Stimulated activated CD8-positive, alpha-beta memory T cell treated with anti-CD3 and anti-CD28 coated beads, Interleukin-12 subunit alpha, Interleukin-12 subunit beta, amount 100 ng/mL, for 24 hours (primary cell): ENCODE results near the gene AUNIP.

Experiments used
- DNase-seq: peaks from one replicate; pipeline ENCODE4 v3.0.0-alpha.2; 2020; ENCODE audit errors: extremely low read depth

AUNIP gene, protein sequence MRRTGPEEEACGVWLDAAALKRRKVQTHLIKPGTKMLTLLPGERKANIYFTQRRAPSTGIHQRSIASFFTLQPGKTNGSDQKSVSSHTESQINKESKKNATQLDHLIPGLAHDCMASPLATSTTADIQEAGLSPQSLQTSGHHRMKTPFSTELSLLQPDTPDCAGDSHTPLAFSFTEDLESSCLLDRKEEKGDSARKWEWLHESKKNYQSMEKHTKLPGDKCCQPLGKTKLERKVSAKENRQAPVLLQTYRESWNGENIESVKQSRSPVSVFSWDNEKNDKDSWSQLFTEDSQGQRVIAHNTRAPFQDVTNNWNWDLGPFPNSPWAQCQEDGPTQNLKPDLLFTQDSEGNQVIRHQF

DNA sequence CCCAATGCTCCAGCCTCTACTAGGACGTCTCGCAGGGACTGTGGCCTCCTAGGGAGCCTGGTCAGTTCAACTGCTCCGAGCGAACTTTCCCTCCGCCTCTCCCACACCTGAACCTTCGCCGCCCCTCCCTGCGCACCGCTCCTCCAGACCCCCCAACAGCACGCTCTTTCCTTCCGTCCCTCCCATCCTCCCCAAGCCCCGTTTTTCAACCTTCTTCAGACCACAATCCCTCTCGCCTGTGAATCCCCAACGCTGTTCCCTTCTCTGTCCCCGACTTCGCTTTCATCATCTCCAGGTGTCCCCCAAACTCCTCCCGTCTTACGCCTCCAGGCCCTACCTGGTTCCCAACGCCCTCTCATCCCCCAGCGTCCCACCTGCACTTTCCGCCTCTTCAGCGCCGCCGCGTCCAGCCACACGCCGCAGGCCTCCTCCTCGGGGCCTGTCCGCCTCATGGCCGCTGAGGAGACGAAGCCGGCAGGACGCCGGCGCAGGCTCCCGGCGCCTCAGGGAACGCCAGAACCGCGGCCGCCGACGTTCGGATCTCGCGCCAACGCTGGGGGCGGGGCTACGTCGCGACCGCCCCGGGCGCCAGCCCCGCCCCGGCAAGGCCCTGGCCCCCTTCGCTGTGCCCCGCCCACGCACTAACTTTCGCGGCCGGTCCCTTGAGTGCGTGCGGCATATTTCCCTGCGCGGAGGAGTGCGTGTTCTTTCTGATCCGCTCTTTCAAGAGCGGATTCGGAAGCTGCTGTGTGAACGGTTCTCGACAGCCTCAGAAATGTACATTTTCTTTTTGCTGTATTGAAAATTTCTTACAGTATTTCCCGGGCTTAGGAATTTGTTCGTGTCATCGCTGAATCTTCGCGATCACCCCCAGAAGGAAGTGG lies at the start of gene AUNIP:
AUNIP (minus strand) TSS at position 552 of the 884 bp plus-strand sequence; CDS start at position 452, 100 bp downstream.
- peak; percentile 82 for DNase-seq

DNA sequence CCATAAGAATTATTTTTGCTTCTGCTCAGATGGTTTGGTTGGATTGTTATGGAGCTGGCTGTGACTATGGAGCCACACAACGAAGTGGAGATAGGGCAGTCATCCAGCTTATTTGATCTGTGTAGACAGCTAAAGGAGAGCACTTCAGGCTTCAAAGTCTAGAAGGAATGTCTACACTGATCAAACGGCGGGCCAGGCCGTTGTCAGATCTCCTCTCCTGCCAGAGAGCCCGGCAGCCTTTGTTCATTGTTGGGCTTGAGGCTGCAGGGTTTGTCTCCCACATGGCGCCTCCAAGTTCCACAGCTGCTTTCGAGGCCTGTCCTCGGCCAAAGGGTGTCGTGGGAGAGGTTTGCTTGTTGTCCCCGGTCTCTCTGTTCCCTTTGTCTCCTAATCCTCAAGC lies 49.8 kb upstream of the AUNIP start:
- DNase-seq: no peak

DNA sequence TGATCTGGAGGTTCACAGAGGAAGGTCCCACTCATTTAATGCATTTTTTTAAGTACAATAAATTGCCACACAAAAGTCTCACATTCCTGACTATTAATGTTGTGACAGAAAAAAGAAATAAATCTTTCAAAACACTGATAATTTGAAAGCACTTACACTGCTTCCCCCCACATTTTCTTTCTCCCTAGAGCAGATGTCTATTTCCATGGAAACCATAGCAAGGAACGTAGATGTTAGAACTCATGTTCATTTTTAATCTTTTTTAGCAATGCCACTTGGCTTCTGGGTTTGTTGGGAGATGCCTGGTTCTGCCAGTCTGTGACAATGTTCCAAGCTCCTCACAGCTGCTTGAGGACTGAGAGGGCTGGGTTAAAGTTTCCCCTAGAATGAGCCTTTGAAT lies 48.9 kb upstream of the AUNIP start:
- DNase-seq: no peak

DNA sequence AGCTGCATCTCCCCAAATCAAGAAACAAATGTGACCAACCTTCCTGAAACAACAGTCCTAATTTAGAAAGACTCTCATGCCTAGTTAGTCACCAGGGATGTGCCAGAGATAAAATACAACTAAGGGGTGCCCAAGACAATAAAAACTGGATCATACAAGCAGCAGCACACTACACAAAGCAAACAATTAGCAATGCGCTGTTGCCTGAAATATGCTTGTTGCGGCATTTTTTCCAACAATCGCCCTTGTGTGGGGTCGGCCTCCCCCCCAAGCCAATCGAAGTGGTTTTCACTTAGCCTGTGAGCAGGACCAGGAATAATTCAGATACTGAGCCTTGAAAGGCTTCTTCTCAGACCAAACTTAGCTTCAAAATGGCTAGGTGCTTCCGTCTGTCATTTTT lies 48.3 kb upstream of the AUNIP start:
- no peak for DNase-seq

DNA sequence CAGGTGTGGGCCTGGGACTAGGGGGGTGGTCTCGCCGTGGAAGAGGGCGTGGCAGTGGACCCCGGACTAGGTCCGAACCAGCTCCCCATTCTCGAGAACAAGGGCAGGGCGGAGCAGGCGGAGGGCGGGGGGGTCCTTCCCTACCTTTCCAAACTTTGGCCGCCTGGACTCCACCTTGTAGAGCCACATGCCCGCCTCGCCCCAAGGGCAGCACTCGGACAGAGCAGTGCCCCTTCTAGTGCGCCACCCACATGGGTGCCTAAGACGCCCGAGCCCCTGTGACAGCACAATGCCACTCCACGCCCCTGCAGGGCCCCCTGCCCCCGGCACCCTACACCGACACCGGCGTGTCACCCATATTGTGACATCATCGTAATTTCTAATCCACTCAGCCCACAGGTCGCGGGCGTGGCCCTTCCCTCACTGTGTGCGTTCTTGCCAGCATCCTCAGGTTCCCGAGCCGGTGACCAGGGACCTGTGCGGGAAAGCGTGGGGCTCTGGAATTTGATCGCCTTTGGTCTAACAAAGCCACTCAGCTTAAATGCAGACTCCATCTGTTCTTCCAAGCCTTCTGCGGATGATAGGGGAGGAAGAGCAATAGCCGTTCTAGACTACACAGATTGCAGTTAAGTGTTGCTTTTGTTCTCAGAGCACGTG lies 47.5 kb upstream of the AUNIP start:
- no peak for DNase-seq

DNA sequence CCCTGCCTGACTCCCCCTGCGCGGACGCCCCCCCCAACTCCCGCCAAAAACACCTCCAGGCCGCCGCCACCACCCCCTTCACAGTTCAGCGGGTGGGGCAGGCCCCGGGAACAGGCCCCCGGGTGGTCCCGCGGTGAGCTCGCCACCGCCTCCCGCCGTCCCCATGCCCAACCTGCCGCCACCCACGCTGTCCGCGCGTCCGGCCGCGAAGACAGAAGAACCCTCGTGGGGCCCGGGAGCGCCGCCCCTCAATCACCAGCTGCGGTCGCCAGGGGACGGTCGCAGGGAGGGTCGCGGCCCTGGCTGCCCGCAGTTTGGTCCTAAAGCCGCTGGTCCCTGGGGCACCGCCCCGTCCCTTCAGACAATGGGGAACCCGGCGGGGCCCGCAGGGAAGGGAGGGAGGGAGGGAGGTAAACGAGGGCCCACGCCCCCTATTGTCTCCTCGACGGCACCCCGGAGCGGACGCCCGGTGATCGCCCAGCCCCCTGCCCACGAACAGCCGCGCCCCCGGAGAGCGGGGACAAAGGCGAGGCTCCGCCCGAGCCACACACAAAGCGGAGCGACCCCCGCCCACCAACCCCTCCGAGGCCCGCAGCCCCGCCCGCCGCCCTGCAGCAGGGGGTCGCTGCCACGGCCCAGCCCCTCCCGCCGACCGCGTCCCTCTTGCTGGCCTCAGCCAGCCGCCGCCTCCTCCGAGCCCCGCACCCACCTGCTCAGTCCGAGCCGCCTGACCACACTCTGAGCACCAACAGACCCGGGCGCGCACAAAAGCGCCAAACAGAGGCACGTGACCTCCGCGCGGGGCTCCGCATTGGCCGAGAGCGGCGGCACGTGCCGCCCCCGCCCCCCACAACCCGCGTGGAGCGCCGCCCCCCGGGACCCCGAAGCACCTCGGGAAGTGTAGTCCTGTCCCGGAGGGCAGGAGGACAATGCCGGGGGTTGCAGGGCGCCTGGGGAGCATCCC lies 46.7 kb upstream of the AUNIP start, which contains the start of gene STMN1:
STMN1 (minus strand) TSS at position 740 of the 964 bp plus-strand sequence. CDS start 1,743 bp downstream, outside the sequence.
- peak; percentile 76 for DNase-seq

DNA sequence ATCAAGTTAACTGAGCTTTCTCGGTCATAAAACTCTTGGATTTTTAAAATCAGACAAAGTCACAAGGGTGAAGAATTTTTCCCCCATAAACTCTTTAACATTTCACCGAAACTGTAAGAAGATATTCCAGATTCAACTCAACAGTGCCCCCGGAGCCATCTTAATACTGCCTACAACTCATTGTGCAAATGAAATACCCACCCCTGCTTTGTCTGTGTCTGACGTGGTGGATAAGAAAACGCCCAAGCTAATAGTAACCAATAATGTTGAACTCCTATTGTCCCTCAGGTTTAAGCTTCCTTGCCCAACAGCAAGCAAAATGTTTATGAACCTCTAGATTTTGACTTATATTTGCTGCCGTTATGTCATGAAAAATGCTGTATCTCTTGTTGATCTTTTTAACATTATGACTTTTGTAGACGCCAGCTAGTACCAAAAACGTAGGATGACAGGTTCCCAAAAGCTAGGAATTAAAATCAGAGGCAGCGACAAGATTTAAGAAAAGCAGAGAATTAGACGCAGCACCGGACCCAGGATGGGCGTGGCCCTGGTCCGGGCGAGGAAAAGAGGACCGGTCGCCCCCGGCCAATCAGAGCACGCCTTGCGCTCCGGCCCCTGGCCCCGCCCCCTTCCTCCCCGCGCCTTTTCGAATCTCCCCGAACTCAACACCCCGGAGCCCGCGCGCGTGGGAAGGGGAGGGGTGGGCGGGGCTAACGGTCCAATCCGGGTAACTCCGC lies 45.9 kb upstream of the AUNIP start:
- DNase-seq: peak; percentile 93

DNA sequence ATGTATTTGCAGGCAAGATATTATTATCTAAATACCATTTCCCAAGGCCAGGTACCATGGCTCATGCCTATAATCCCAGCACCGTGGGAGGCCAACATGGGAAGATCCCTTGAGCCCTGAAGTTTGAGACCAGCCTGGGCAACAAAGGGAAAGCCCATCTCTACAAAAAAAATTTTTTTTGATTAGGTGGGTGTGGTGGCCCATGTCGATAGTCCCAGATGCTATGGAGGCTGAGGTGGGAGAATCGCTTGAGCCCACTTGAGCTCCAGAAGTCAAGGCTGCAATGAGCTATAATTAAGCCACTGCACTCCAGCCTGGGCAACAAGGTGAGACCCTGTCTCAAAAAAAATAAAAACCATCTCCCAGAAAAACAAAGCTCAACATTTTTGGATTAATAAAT lies 44.7 kb upstream of the AUNIP start:
- no peak for DNase-seq

DNA sequence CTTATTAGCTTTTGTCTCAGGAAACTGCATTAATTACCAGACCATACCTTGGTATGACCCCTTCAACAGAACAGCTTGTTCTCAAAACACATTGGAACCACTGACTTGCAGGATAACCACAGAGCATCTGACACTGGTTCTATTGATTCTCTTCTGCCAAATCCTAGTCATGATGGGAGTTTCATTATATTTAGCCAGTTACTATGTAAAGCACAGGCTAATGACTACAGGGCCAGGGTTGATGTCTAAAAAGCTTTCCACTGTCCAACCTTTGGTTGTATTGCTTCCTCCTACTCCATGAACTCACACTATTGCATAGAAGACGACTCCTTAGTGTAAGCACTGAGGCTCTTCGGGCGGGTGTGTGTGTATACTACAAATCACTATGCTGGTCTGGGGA lies 43.2 kb upstream of the AUNIP start:
- no peak for DNase-seq

DNA sequence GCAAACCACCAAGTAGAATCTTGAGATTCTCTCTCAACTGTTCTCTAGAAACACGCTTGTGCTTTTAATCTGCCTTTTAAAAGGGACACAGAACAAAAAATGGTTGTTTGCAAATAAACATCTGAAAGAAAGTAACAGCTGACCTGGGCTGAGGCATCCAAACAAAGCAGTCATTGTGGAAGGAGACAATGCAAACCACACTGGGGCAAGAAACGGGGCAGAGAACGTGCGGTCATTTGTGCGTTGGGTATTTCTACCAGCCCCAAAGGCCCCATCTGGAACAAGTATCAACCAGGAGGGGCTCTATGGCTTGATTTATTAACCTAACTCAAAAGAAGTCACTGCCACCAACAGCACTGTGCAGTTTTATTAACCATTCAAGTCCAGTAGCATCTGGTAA lies 41.0 kb upstream of the AUNIP start:
- no peak for DNase-seq

DNA sequence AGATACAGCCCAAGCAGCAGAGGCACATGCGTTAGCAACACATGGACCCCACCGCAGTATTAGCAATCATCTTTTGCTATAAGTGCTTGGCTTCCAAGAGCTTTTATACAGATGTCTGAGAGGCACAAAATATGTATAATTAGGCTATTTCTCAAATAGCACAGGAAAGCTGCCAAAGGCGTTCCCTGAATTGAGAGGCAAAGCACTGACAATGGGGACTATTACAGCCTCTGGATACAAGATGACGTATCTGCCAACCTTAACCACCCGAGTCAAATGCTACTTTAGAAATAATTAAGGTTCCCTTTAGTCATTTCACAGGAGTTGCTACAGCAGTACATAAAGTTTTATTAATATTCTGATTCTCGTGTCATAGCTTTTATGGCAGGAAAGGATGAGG lies 40.5 kb upstream of the AUNIP start:
- no peak for DNase-seq

DNA sequence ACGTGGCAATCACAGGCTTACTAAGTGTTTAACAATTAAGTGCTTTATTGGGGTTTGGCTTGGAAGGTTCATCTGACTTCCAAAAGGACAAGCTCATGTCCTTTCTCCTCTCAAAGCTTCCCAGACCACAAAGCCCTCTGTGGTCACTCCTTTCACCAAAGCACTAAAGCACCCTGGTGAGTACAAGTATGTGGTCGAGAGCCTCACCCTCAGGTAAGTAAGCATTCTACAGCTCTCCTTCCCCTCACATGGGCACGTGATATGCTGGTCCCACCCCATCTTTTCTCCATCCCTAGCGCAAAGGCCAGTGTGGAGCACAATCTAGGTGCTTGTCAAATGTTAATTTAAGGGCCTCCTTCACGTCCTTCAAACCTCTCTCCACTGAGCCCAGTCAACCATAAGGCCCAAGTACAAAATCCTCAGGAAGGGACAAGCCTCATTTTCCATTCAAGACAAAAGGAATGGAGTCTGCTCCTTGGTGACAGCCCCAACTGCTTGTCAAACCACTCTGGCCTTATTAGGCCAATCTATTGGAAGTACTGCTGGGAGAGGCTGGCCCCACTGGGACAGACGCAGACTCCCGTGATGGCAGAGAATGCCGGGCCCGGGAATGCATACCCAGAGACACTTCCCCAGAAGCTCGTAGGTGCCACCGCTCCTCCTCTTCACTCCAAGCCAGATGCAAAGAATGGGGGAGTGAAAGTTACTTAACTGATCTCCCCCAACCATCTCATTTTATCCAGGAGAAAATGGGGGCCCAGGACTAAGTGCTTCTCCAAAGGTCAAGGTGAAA lies 39.2 kb upstream of the AUNIP start:
- no peak for DNase-seq

DNA sequence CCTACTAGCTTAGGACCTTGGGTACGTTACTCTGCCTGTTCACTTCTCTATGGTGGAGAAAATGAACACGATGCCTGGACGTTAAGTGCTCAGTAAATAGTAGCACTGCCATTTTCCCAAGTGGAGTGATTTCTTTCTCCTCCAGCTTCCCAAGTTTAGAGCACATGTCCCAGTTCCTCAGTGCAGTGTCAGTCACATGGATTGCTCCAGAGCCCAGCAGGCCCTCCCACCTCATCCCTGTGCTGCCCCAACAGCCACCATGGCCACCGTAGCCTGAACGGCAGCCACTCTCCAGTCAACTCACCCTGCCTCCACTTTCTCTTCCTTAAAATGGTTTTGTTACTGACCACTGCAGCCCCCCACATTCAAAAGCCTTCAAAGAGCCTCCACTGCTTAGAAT lies 38.5 kb upstream of the AUNIP start:
- DNase-seq: no peak

DNA sequence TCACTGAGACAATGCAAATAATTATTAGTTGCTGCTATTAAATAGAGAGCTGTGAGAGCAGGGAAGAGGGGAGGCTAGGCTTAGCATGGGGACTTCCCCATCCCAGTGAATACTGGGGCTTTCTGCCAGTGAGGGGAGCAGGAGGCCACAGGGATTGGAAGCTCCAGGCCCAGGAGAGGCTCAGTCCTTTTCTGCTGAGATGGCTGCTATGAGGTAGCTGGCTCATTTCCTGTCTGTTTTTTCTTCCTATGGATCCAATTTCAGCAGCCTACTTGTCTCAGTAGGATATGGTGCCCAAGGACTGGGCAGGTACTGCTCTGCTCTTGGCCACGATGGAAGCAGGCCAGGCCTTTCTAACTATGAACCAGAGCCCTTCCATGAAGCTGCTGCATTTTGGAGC lies 37.0 kb upstream of the AUNIP start:
- DNase-seq: no peak

DNA sequence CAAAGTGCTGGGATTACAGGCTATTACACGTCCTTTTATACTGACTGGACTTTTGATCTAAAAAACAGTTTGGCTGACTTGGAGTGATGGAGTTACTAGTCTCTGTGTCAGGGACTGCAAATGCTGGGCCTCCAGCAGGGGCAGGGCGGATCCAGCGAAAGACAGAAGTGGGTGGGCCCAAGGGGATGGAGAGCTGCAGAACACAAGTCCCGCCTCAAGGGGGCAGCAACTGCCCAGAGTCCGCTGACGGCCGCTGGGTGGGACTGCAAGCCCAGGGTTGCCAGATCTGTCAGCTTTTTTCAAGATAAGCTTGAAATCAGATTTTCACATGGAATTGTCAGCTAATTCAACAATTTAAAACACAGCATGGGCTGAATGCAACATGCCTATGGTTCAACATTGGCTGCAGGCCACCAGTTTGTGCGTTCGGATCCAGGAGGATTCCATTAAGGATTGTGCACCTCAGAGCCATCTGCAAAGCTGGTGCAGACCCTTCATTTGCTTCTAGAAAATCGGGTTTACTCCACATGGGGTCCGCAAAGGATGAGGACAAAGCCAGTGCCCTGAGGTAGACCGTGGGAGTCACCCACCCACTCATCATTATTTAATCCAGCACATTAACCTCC lies 36.2 kb upstream of the AUNIP start:
- DNase-seq: peak; percentile 69

DNA sequence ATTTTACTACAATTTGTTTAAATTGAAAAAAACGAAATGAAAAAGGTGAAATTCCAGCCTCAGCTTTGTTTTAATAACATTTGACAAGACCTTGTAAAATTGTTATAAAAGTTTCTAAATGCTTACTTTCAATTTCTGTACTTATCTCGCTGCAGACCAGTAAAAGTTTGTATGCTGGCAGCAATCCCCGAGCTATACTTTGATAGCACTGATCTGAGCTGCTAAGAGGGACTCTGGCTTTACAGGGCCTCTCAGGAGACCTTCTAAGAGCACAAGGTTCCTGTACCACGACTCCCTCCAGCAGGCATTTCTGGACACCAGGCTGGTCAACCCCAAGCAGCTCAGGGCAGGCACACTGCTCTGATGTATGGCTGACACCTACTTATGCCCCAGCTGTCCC lies 33.9 kb upstream of the AUNIP start:
- no peak for DNase-seq

DNA sequence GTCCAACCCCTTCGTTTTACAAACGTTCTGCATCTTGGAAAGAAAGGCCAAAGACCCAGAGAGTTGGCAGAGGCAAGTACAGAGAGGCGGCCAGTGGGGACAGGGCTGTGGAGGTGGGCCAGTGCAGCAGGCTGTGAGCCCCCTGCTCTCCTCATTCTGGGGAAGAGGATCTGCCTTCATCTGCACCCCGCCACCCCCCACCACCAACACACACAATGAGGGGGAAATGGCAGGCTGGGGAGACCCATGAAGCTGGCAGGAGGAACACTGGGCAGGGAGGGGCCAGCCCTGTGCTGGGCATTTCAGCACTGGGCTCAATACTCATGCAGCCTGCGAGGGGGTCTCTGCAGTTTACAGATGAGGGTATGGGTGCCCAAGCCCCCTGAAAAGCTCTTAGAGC lies 32.3 kb upstream of the AUNIP start:
- DNase-seq: no peak

DNA sequence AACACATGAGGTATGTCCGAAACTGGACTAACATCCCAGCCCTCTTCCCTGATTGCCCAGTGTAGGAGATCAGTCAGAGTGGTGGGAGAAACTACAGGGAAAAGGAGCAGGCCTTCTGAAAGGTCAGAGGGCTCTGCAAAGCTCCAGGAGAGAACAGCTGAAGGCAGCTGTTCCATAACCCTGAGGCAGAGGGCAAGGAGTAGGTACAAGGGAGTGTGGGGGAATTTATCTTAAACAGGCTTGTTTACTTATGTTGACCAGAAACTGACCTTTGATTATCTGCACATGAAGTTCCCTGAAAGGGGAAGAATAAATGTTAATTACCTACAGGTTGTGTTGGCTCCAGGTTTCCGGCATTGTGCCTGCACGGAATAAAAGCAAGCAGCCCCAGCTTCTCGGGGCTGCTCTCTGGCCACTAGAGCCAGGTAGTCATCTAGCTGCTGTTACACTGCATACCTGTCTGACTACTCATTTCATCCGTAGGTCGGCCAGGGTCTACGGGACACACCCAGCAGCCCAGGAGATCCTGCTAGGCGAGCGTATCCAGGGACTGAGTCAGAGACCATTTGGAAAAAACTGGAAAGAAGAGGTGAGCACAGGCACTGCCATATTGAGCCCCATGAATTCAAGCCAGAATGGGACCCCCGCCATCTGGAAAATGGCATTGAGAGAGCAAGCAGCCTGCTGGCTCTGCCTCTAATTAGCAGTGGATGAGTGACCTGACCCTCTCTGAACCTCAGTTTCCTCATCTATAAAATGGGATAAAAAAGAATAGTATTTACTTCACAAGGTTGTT lies 31.2 kb upstream of the AUNIP start:
- no peak for DNase-seq
